ENCODE results near the gene NAPSA.
"Not testable (repeated sequence)": the region's sequence is repeated elsewhere in the genome, so short reads cannot be mapped to it uniquely, and the experiment has no call there.

NAPSA gene

GRCh38 chr19:50401605-50402450 lies 36.4 kb upstream of the NAPSA start:
- no peaks in the 10 kb centered on the region for H3K4me1 ChIP-seq (ENCODE audit: control insufficient read depth, insufficient read depth, low read length, poor library complexity, severe bottlenecking)
- H3K27me3 ChIP-seq (replicated peaks; ENCODE audit: control insufficient read depth, insufficient read depth, low read length, poor library complexity, severe bottlenecking): no peaks in the 10 kb centered on the region
- no peak for DNase-seq
- H3K9me3 ChIP-seq (ENCODE audit: control insufficient read depth, low read length): no peaks in the 10 kb centered on the region
- H3K36me3 ChIP-seq (ENCODE audit: control insufficient read depth, insufficient read depth, low read length): peaks cover 8% of the 10 kb centered on the region
- H3K27ac ChIP-seq (ENCODE audit: insufficient read depth, low read length, poor library complexity, severe bottlenecking): no peak overlapping the region
- no peak overlapping the region for H3K4me3 ChIP-seq (ENCODE audit: insufficient read depth, low read depth, low read length, poor library complexity, severe bottlenecking)

GRCh38 chr19:50399368-50399745 lies 33.9 kb upstream of the NAPSA start:
- Histone ChIP-seq H3K27me3 (replicated peaks; ENCODE audit: control insufficient read depth, insufficient read depth, low read length, poor library complexity, severe bottlenecking) (no peaks in the 10 kb centered on the region), H3K36me3 (ENCODE audit: control insufficient read depth, insufficient read depth, low read length) (peaks cover 3% of the 10 kb centered on the region), H3K27ac (ENCODE audit: insufficient read depth, low read length, poor library complexity, severe bottlenecking) (no peak overlapping the region), H3K4me1 (ENCODE audit: control insufficient read depth, insufficient read depth, low read length, poor library complexity, severe bottlenecking) (no peaks in the 10 kb centered on the region), H3K9me3 (ENCODE audit: control insufficient read depth, low read length) (no peaks in the 10 kb centered on the region), H3K4me3 (ENCODE audit: insufficient read depth, low read depth, low read length, poor library complexity, severe bottlenecking) (no peak overlapping the region)
- DNase-seq: no peak

GRCh38 chr19:50398675-50399367 lies 33.4 kb upstream of the NAPSA start:
- no peaks in the 10 kb centered on the region for H3K27me3 ChIP-seq (replicated peaks; ENCODE audit: control insufficient read depth, insufficient read depth, low read length, poor library complexity, severe bottlenecking)
- peaks cover 3% of the 10 kb centered on the region for H3K36me3 ChIP-seq (ENCODE audit: control insufficient read depth, insufficient read depth, low read length)
- no peak for DNase-seq
- no peaks in the 10 kb centered on the region for H3K4me1 ChIP-seq (ENCODE audit: control insufficient read depth, insufficient read depth, low read length, poor library complexity, severe bottlenecking)
- H3K27ac ChIP-seq (ENCODE audit: insufficient read depth, low read length, poor library complexity, severe bottlenecking): no peak overlapping the region
- H3K9me3 ChIP-seq (ENCODE audit: control insufficient read depth, low read length): no peaks in the 10 kb centered on the region
- H3K4me3 ChIP-seq (ENCODE audit: insufficient read depth, low read depth, low read length, poor library complexity, severe bottlenecking): no peak overlapping the region

GRCh38 chr19:50394017-50394416 lies 28.6 kb upstream of the NAPSA start:
- Histone ChIP-seq H3K27me3 (replicated peaks; ENCODE audit: control insufficient read depth, insufficient read depth, low read length, poor library complexity, severe bottlenecking) (no peaks in the 10 kb centered on the region), H3K9me3 (ENCODE audit: control insufficient read depth, low read length) (no peaks in the 10 kb centered on the region), H3K4me1 (ENCODE audit: control insufficient read depth, insufficient read depth, low read length, poor library complexity, severe bottlenecking) (no peaks in the 10 kb centered on the region), H3K27ac (ENCODE audit: insufficient read depth, low read length, poor library complexity, severe bottlenecking) (no peak overlapping the region), H3K4me3 (ENCODE audit: insufficient read depth, low read depth, low read length, poor library complexity, severe bottlenecking) (no peak overlapping the region), H3K36me3 (ENCODE audit: control insufficient read depth, insufficient read depth, low read length) (no peaks in the 10 kb centered on the region)
- DNase-seq: no peak

GRCh38 chr19:50393589-50393988 lies 28.1 kb upstream of the NAPSA start:
- Histone ChIP-seq H3K9me3 (ENCODE audit: control insufficient read depth, low read length) (no peaks in the 10 kb centered on the region), H3K4me1 (ENCODE audit: control insufficient read depth, insufficient read depth, low read length, poor library complexity, severe bottlenecking) (no peaks in the 10 kb centered on the region), H3K36me3 (ENCODE audit: control insufficient read depth, insufficient read depth, low read length) (no peaks in the 10 kb centered on the region), H3K27ac (ENCODE audit: insufficient read depth, low read length, poor library complexity, severe bottlenecking) (no peak overlapping the region), H3K4me3 (ENCODE audit: insufficient read depth, low read depth, low read length, poor library complexity, severe bottlenecking) (no peak overlapping the region), H3K27me3 (replicated peaks; ENCODE audit: control insufficient read depth, insufficient read depth, low read length, poor library complexity, severe bottlenecking) (no peaks in the 10 kb centered on the region)
- no peak for DNase-seq

- Histone ChIP-seq H3K36me3 (ENCODE audit: control insufficient read depth, insufficient read depth, low read length) (peaks cover under 1% of the 10 kb centered on the region), H3K4me1 (ENCODE audit: control insufficient read depth, insufficient read depth, low read length, poor library complexity, severe bottlenecking) (no peaks in the 10 kb centered on the region), H3K4me3 (ENCODE audit: insufficient read depth, low read depth, low read length, poor library complexity, severe bottlenecking) (no peak overlapping the region), H3K9me3 (ENCODE audit: control insufficient read depth, low read length) (no peaks in the 10 kb centered on the region), H3K27ac (ENCODE audit: insufficient read depth, low read length, poor library complexity, severe bottlenecking) (no peak overlapping the region), H3K27me3 (replicated peaks; ENCODE audit: control insufficient read depth, insufficient read depth, low read length, poor library complexity, severe bottlenecking) (no peaks in the 10 kb centered on the region)
- no peak for DNase-seq
Measured at GRCh38 chr19:50392759-50393158, 27.3 kb upstream of the NAPSA start.

- not testable (repeated sequence) for H3K9me3 ChIP-seq (ENCODE audit: control insufficient read depth, low read length); H3K36me3 ChIP-seq (ENCODE audit: control insufficient read depth, insufficient read depth, low read length); H3K4me1 ChIP-seq (ENCODE audit: control insufficient read depth, insufficient read depth, low read length, poor library complexity, severe bottlenecking); DNase-seq; H3K4me3 ChIP-seq (ENCODE audit: insufficient read depth, low read depth, low read length, poor library complexity, severe bottlenecking); H3K27me3 ChIP-seq (replicated peaks; ENCODE audit: control insufficient read depth, insufficient read depth, low read length, poor library complexity, severe bottlenecking); H3K27ac ChIP-seq (ENCODE audit: insufficient read depth, low read length, poor library complexity, severe bottlenecking)
Measured at GRCh38 chr19:50390952-50391351, 25.5 kb upstream of the NAPSA start.

GRCh38 chr19:50390295-50390694 lies 24.9 kb upstream of the NAPSA start:
- not testable (repeated sequence) for H3K4me3 ChIP-seq (ENCODE audit: insufficient read depth, low read depth, low read length, poor library complexity, severe bottlenecking); H3K36me3 ChIP-seq (ENCODE audit: control insufficient read depth, insufficient read depth, low read length); H3K27ac ChIP-seq (ENCODE audit: insufficient read depth, low read length, poor library complexity, severe bottlenecking); H3K27me3 ChIP-seq (replicated peaks; ENCODE audit: control insufficient read depth, insufficient read depth, low read length, poor library complexity, severe bottlenecking); DNase-seq; H3K4me1 ChIP-seq (ENCODE audit: control insufficient read depth, insufficient read depth, low read length, poor library complexity, severe bottlenecking); H3K9me3 ChIP-seq (ENCODE audit: control insufficient read depth, low read length)

GRCh38 chr19:50387868-50388245 lies 22.4 kb upstream of the NAPSA start:
- Histone ChIP-seq H3K4me3 (ENCODE audit: insufficient read depth, low read depth, low read length, poor library complexity, severe bottlenecking) (no peak overlapping the region), H3K27me3 (replicated peaks; ENCODE audit: control insufficient read depth, insufficient read depth, low read length, poor library complexity, severe bottlenecking) (no peaks in the 10 kb centered on the region), H3K4me1 (ENCODE audit: control insufficient read depth, insufficient read depth, low read length, poor library complexity, severe bottlenecking) (peaks cover 8% of the 10 kb centered on the region), H3K36me3 (ENCODE audit: control insufficient read depth, insufficient read depth, low read length) (peaks cover 4% of the 10 kb centered on the region), H3K27ac (ENCODE audit: insufficient read depth, low read length, poor library complexity, severe bottlenecking) (no peak overlapping the region), H3K9me3 (ENCODE audit: control insufficient read depth, low read length) (no peaks in the 10 kb centered on the region)
- no peak for DNase-seq

- Histone ChIP-seq H3K27ac (ENCODE audit: insufficient read depth, low read length, poor library complexity, severe bottlenecking) (no peak overlapping the region), H3K9me3 (ENCODE audit: control insufficient read depth, low read length) (no peaks in the 10 kb centered on the region), H3K4me3 (ENCODE audit: insufficient read depth, low read depth, low read length, poor library complexity, severe bottlenecking) (no peak overlapping the region), H3K4me1 (ENCODE audit: control insufficient read depth, insufficient read depth, low read length, poor library complexity, severe bottlenecking) (peaks cover 8% of the 10 kb centered on the region), H3K36me3 (ENCODE audit: control insufficient read depth, insufficient read depth, low read length) (peaks cover 9% of the 10 kb centered on the region), H3K27me3 (replicated peaks; ENCODE audit: control insufficient read depth, insufficient read depth, low read length, poor library complexity, severe bottlenecking) (no peaks in the 10 kb centered on the region)
- DNase-seq: no peak
Measured at GRCh38 chr19:50387176-50387867, 21.9 kb upstream of the NAPSA start.
